Endothelial cell of umbilical vein (primary cell): ENCODE measurements around the gene PTPRU. TPM values are rescaled to one million over a fixed set of nuclear protein-coding genes. Genes with fewer than 3 reads are reported as not detected.
"Not testable (repeated sequence)": the region's sequence is repeated elsewhere in the genome, so short reads cannot be mapped to it uniquely, and the experiment has no call there.

Source experiments
- BruUV-seq: library from RNA; stranded (reverse); fragments of 400-500 nt; replicated peaks from 2 replicates; lab custom pipeline; 2021; lab: Mats Ljungman, UMichigan
- CTCF ChIA-PET: fragments of 300-600, 350-600 bp; sonication (Branson Sonifier 250); formaldehyde crosslinking; loops from one replicate; lab custom pipeline; 2021; ENCODE audit warnings: antibody characterized with exemption, inconsistent platforms; lab: Charles Lee
- POLR2A ChIA-PET: fragments of 300-600, 350-600 bp; sonication (Branson Sonifier 250); formaldehyde crosslinking; loops from one replicate; lab custom pipeline; 2021; ENCODE audit warnings: antibody characterized with exemption, inconsistent platforms; lab: Charles Lee
- DNase-seq: peaks from one replicate; pipeline ENCODE4 v3.0.0-alpha.2; 2011; ENCODE audit warnings: low read depth, low spot score
- FAIRE-seq: peaks from 2 replicates; lab custom pipeline; 2011; peaks lifted over from hg19 to GRCh38; lab: Jason Lieb, UNC
- H2AFZ ChIP-seq: 2 replicates; pipeline ENCODE4 v1.6.0; 2012; ENCODE audit warnings: low read depth, low read length, control low read depth, inconsistent platforms
- H3K27ac ChIP-seq: 2 replicates; pipeline ENCODE4 v1.5.1; 2011; ENCODE audit warnings: low read depth, mild to moderate bottlenecking, control low read depth, low read length, moderate library complexity; ENCODE audit not compliant: insufficient read depth
- H3K27me3 ChIP-seq, 2 experiments: 2 replicates each; pipeline versions ENCODE4 v1.6.0 to v1.6.1; 2011; ENCODE audit warnings: low read length in 2 of 2, mixed read lengths in 1 of 2; ENCODE audit not compliant: control insufficient read depth in 2 of 2, insufficient read depth in 2 of 2
- H3K36me3 ChIP-seq, 2 experiments: 2 replicates in 1 of 2; 3 replicates in 1 of 2; pipeline ENCODE4 v1.5.1; 2011; ENCODE audit warnings: low read length in 2 of 2, mild to moderate bottlenecking in 1 of 2, moderate library complexity in 1 of 2; ENCODE audit not compliant: control insufficient read depth in 2 of 2, insufficient read depth in 2 of 2; ENCODE audit errors: extremely low read depth in 1 of 2
- H3K4me1 ChIP-seq: 3 replicates; pipeline ENCODE4 v1.5.1; 2011; ENCODE audit warnings: mild to moderate bottlenecking, low read length; ENCODE audit not compliant: control insufficient read depth, insufficient read depth; ENCODE audit errors: extremely low read depth
- H3K4me2 ChIP-seq: 2 replicates; pipeline ENCODE4 v1.6.1; 2011; ENCODE audit warnings: low read length, control low read depth, mixed read lengths; ENCODE audit not compliant: insufficient read depth
- H3K4me3 ChIP-seq, 3 experiments: fragments of 200-600 bp in 1 of 3; sonication (generic), shearing (Covaris generic) in 1 of 3; replicated peaks in 1 of 3; 2 replicates each; pipeline ENCODE4 v1.5.1; 2011 to 2016; ENCODE audit warnings: control low read depth in 3 of 3, low read length in 3 of 3, mild to moderate bottlenecking in 2 of 3, inconsistent platforms in 1 of 3, low read depth in 1 of 3, moderate library complexity in 1 of 3; ENCODE audit not compliant: insufficient read depth in 1 of 3
- H3K79me2 ChIP-seq: 2 replicates; pipeline ENCODE4 v1.6.0; 2012; ENCODE audit warnings: low read length, inconsistent platforms; ENCODE audit not compliant: control insufficient read depth, insufficient read depth
- H3K9ac ChIP-seq: replicated peaks from 2 replicates; pipeline ENCODE3; 2011; ENCODE audit warnings: low read length, control low read depth; ENCODE audit not compliant: insufficient read depth; ENCODE audit errors: extremely low read depth
- H3K9me1 ChIP-seq: replicated peaks from 3 replicates; pipeline ENCODE4 v1.6.0; 2011; ENCODE audit warnings: mild to moderate bottlenecking, low read length; ENCODE audit not compliant: control insufficient read depth, insufficient read depth; ENCODE audit errors: extremely low read depth
- H3K9me3 ChIP-seq: replicated peaks from 2 replicates; pipeline ENCODE4 v1.5.1; 2012; ENCODE audit warnings: low read length, inconsistent platforms; ENCODE audit not compliant: control insufficient read depth, insufficient read depth
- H4K20me1 ChIP-seq: replicated peaks from 2 replicates; pipeline ENCODE3; 2011; ENCODE audit warnings: mild to moderate bottlenecking, low read length; ENCODE audit not compliant: control insufficient read depth, insufficient read depth; ENCODE audit errors: extremely low read depth
- CTCF ChIP-seq, 2 donors: IDR thresholded peaks; 1 replicate in 1 of 2; 2 replicates in 1 of 2; pipeline ENCODE4 v1.5.1; 2011; ENCODE audit warnings: low read length in 2 of 2, mild to moderate bottlenecking in 2 of 2, moderate library complexity in 2 of 2, control low read depth in 1 of 2, inconsistent platforms in 1 of 2, low read depth in 1 of 2; ENCODE audit not compliant: insufficient read depth in 1 of 2; ENCODE audit errors: extremely low read depth in 1 of 2
- EZH2 ChIP-seq: IDR thresholded peaks from 2 replicates; pipeline ENCODE4 v1.6.1; 2012; ENCODE audit warnings: borderline replicate concordance, low read depth, mild to moderate bottlenecking, moderate library complexity, low read length, inconsistent platforms; ENCODE audit not compliant: severe bottlenecking
- FOS ChIP-seq: IDR thresholded peaks from 2 replicates; pipeline ENCODE4 v1.6.1; 2011; ENCODE audit warnings: mild to moderate bottlenecking, low read length, moderate library complexity, borderline replicate concordance; ENCODE audit not compliant: insufficient read depth
- GATA2 ChIP-seq: IDR thresholded peaks from 2 replicates; pipeline ENCODE4 v1.7.0; 2011; ENCODE audit warnings: low read depth, mild to moderate bottlenecking, moderate library complexity, mixed read lengths, low read length; ENCODE audit not compliant: insufficient read length, insufficient read depth
- JUN ChIP-seq: IDR thresholded peaks from 2 replicates; pipeline ENCODE4 v1.6.1; 2011; ENCODE audit warnings: borderline replicate concordance, low read depth; ENCODE audit not compliant: insufficient read length, insufficient read depth
- MAX ChIP-seq: IDR thresholded peaks from 2 replicates; pipeline ENCODE4 v1.6.1; 2011; ENCODE audit not compliant: insufficient read depth, insufficient read length
- MYC ChIP-seq: IDR thresholded peaks from one replicate; pipeline ENCODE4 v1.6.1; 2011; ENCODE audit warnings: mild to moderate bottlenecking, low read depth, low read length
- POLR2A ChIP-seq: IDR thresholded peaks from 2 replicates; pipeline ENCODE4 v1.6.1; 2012; ENCODE audit warnings: low read depth, mild to moderate bottlenecking, control low read depth, low read length
- POLR2AphosphoS5 ChIP-seq: IDR thresholded peaks from 2 replicates; pipeline ENCODE4 v1.6.1; 2012; ENCODE audit warnings: low read depth, mild to moderate bottlenecking, control low read depth, low read length, moderate library complexity; ENCODE audit not compliant: insufficient read depth
- dilution Hi-C: fragments of 300-500 bp; cut with MboI; formaldehyde crosslinking; loops from one replicate; pipeline ENCODE4 v1.15.0; 2019; ENCODE audit warnings: low sequenced_read_pairs; ENCODE audit not compliant: extremely low pct_ligation_motif_present
- intact Hi-C: fragments of 100-400 bp; cut with micrococcal nuclease; formaldehyde crosslinking; loops from one replicate; pipeline ENCODE4 v1.10.0; 2022
- polyA plus RNA-seq, 4 experiments: library from polyadenylated mRNA; depleted of rRNA in 3 of 4; stranded (reverse) in 3 of 4; unstranded in 1 of 4; fragments of >200 nt; gene quantifications; 2 replicates each; pipeline versions ENCODE4 v1.2.1 to v1.2.3, GENCODE V29; 2011 to 2012; ENCODE audit warnings: missing spikeins in 1 of 4
- total RNA-seq: library from RNA; stranded (reverse); gene quantifications from 2 replicates; pipeline ENCODE4 v1.2.3, GENCODE V29; 2021

The PTPRU gene
- total and polyA plus RNA-seq, 2 donors (not counting 3 experiments of a cell fraction or from before 2014, with no cell fraction given) = 0.58 to 2.6 TPM

DNA sequence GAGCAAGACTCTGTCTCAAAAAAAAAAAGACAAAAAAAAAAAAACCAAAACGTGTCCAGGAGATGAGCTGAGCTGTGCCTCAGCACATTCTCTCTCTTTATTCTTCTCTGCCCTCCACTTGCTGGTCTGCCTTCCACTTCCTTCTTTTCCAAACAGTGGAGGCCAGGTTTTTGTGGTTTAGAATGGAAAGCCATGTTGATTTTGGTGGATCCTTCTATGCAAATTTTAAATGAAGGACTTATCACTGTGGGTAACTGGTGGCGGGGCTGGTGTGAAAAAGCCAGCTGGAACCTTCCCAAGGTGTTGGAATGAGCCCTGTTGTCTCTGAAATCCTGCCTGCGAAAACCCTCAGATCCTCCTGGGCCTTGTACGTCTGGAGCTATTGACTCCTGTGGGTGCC is 61.9 kb downstream of the PTPRU start:
- no peaks in the 10 kb centered on the region for H3K4me1 ChIP-seq
- H3K9ac ChIP-seq = no peak overlapping the region
- DNase-seq (no peak), FAIRE-seq (no peak)
- POLR2A ChIA-PET = no interaction called here
- CTCF ChIA-PET = interaction anchor here (0.6 kb wide), 1 partner anchor 191 kb away, joined by 3 read pairs; no protein-coding TSS in a partner anchor
- H3K4me3 ChIP-seq = no peak overlapping the region
- H3K27ac ChIP-seq = no peak overlapping the region
- no peak overlapping the region for H3K4me2 ChIP-seq
- intact Hi-C loops = loop anchor here (5.0 kb wide), 1 partner anchor 236 kb away; no protein-coding TSS in a partner anchor
- H2AFZ ChIP-seq = no peak overlapping the region
- dilution Hi-C loops = no loop called here
- H3K79me2 ChIP-seq = no peaks in the 10 kb centered on the region
- BruUV-seq = no TSS peak
- TF ChIP-seq POLR2A (no peak), POLR2AphosphoS5 (no peak), MYC (no peak)
- no peaks in the 10 kb centered on the region for H4K20me1 ChIP-seq
- no peaks in the 10 kb centered on the region for H3K36me3 ChIP-seq
- H3K27me3 ChIP-seq = no peaks in the 10 kb centered on the region
- H3K9me1 ChIP-seq = no peaks in the 10 kb centered on the region
- H3K9me3 ChIP-seq = no peaks in the 10 kb centered on the region

GRCh38 chr1:29299446-29299845 is 63.1 kb downstream of the PTPRU start:
- intact Hi-C loops (loop anchor here (5.0 kb wide), 1 partner anchor 237 kb away; no protein-coding TSS in a partner anchor), dilution Hi-C loops (no loop called here)
- no peaks in the 10 kb centered on the region for H4K20me1 ChIP-seq
- ChIA-PET CTCF (no interaction called here), POLR2A (no interaction called here)
- FAIRE-seq (no peak), DNase-seq (no peak)
- H3K4me1 ChIP-seq = no peaks in the 10 kb centered on the region
- H3K79me2 ChIP-seq = no peaks in the 10 kb centered on the region
- no peaks in the 10 kb centered on the region for H3K36me3 ChIP-seq
- no TSS peak for BruUV-seq
- no peak overlapping the region for H3K4me2 ChIP-seq
- no peak overlapping the region for H3K27ac ChIP-seq
- no peaks in the 10 kb centered on the region for H3K27me3 ChIP-seq
- no peak overlapping the region for H3K9ac ChIP-seq
- no peak overlapping the region for H3K4me3 ChIP-seq
- TF ChIP-seq JUN (no peak), EZH2 (no peak), FOS (no peak), MYC (no peak), GATA2 (no peak), POLR2A (no peak), MAX (no peak), CTCF (IDR thresholded peaks at IDR 0.05; ENCODE audit: extremely low read depth in 1 of 2, insufficient read depth in 1 of 2, low read depth in 1 of 2, low read length in 2 of 2) (no peak)
- no peaks in the 10 kb centered on the region for H3K9me3 ChIP-seq
- H2AFZ ChIP-seq = no peak overlapping the region
- no peaks in the 10 kb centered on the region for H3K9me1 ChIP-seq

DNA sequence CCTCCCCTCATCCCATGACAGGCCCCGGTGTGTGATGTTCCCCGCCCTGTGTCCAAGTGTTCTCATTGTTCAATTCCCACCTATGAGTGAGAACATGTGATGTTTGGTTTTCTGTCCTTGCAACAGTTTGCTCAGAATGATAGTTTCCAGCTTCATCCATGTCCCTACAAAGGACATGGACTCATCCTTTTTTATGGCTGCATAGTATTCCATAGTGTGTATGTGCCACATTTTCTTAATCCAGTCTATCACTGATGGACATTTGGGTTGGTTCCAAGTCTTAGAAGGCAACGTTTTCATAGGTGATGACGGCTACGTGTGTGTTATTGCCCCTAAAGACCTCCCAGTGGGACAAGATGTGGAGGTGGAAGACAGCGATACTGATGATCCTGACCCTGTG is 65.4 kb downstream of the PTPRU start:
- CTCF ChIA-PET, dilution Hi-C loops, DNase-seq, POLR2A ChIA-PET, H3K9ac ChIP-seq, H3K36me3 ChIP-seq, H2AFZ ChIP-seq, H3K4me2 ChIP-seq, H3K9me3 ChIP-seq, H3K27ac ChIP-seq, H3K4me1 ChIP-seq, H3K27me3 ChIP-seq, H3K4me3 ChIP-seq, H3K79me2 ChIP-seq, BruUV-seq, H4K20me1 ChIP-seq, FAIRE-seq, intact Hi-C loops, H3K9me1 ChIP-seq: not testable (repeated sequence)
